ENCODE results near the gene SLIT3. TPM values are rescaled to one million over a fixed set of nuclear protein-coding genes. Genes with fewer than 3 reads are reported as not detected.

SLIT3 gene
- total RNA-seq, 1 experiment from 2014 or later = not detected

GRCh38 chr5:169152453-169152852, 148.5 kb downstream of the SLIT3 start:
- Histone ChIP-seq H3K27ac (no peak overlapping the region), H3K9me3 (ENCODE audit: insufficient read depth, low read depth) (no peaks in the 10 kb centered on the region), H3K27me3 (ENCODE audit: insufficient read depth, low read depth) (peaks cover 50% of the 10 kb centered on the region), H3K9me2 (ENCODE audit: insufficient read depth) (no peaks in the 10 kb centered on the region), H3K4me2 (no peak overlapping the region), H2AFZ (no peak overlapping the region), H3K36me3 (ENCODE audit: low read depth) (no peaks in the 10 kb centered on the region), H3K79me2 (ENCODE audit: low read depth) (no peaks in the 10 kb centered on the region), H3K4me1 (replicated peaks; ENCODE audit: insufficient read depth) (no peaks in the 10 kb centered on the region), H3K4me3 (no peak overlapping the region), H4K20me1 (ENCODE audit: insufficient read depth) (no peaks in the 10 kb centered on the region), H3F3A (ENCODE audit: insufficient read depth, low read depth) (no peaks in the 10 kb centered on the region)
- no peak for TF ChIP-seq CTCF (conservative IDR thresholded peaks at IDR 0.05)
- no peak for TF ChIP-seq EZH2 (IDR thresholded peaks at IDR 0.05; ENCODE audit: low read depth)
- no TSS peak for BruUV-seq (replicated peaks)
- intact Hi-C loops (cut with micrococcal nuclease; ENCODE audit: unreplicated experiment) = no loop called here
- no peak for DNase-seq
- ChIA-PET POLR2A (ENCODE audit: unreplicated experiment) (no interaction called here), CTCF (no interaction called here)

GRCh38 chr5:169151051-169151805, 149.7 kb downstream of the SLIT3 start:
- no peaks in the 10 kb centered on the region for H3K9me3 ChIP-seq (ENCODE audit: insufficient read depth, low read depth)
- no peak for TF ChIP-seq EZH2 (IDR thresholded peaks at IDR 0.05; ENCODE audit: low read depth)
- no peak for TF ChIP-seq CTCF (conservative IDR thresholded peaks at IDR 0.05)
- H3K4me2 ChIP-seq = no peak overlapping the region
- no peaks in the 10 kb centered on the region for H3K9me2 ChIP-seq (ENCODE audit: insufficient read depth)
- no peak overlapping the region for H3K4me3 ChIP-seq
- intact Hi-C loops (cut with micrococcal nuclease; ENCODE audit: unreplicated experiment) = no loop called here
- no peak for DNase-seq
- H3K27me3 ChIP-seq (ENCODE audit: insufficient read depth, low read depth) = peaks cover 60% of the 10 kb centered on the region
- no peaks in the 10 kb centered on the region for H3K79me2 ChIP-seq (ENCODE audit: low read depth)
- BruUV-seq (replicated peaks) = no TSS peak
- no peak overlapping the region for H3K27ac ChIP-seq
- CTCF ChIA-PET = interaction anchor here (0.7 kb wide), 1 partner anchor 754 kb away, joined by 4 read pairs; no protein-coding TSS in a partner anchor
- H2AFZ ChIP-seq = no peak overlapping the region
- H3K4me1 ChIP-seq (replicated peaks; ENCODE audit: insufficient read depth) = no peaks in the 10 kb centered on the region
- H4K20me1 ChIP-seq (ENCODE audit: insufficient read depth) = no peaks in the 10 kb centered on the region
- POLR2A ChIA-PET (ENCODE audit: unreplicated experiment) = no interaction called here
- H3K36me3 ChIP-seq (ENCODE audit: low read depth) = no peaks in the 10 kb centered on the region
- no peaks in the 10 kb centered on the region for H3F3A ChIP-seq (ENCODE audit: insufficient read depth, low read depth)

DNA sequence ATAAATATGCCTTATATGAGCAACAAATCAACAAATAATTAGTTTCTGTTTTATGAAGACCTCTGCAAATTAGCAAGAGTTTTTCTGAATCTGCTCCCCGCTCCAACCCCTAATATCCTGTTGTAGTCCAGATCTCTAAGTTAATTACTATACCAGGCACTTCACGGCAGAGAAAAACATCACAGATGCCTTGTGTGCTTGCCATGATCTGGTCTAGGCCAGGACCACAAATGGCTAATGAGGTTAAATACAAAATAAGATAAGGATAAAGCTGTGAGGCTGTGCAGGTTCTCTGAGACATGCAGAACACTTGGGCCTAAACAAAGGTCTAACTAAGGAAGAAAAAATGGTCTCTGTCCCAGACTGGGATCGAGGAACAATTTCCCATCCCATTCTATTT, 150.8 kb downstream of the SLIT3 start:
- Histone ChIP-seq H3K27ac (no peak overlapping the region), H3K4me2 (no peak overlapping the region), H3F3A (ENCODE audit: insufficient read depth, low read depth) (no peaks in the 10 kb centered on the region), H4K20me1 (ENCODE audit: insufficient read depth) (no peaks in the 10 kb centered on the region), H3K27me3 (ENCODE audit: insufficient read depth, low read depth) (peaks cover 71% of the 10 kb centered on the region), H3K4me1 (replicated peaks; ENCODE audit: insufficient read depth) (no peaks in the 10 kb centered on the region), H3K36me3 (ENCODE audit: low read depth) (no peaks in the 10 kb centered on the region), H3K9me3 (ENCODE audit: insufficient read depth, low read depth) (no peaks in the 10 kb centered on the region), H3K79me2 (ENCODE audit: low read depth) (no peaks in the 10 kb centered on the region), H3K4me3 (no peak overlapping the region), H3K9me2 (ENCODE audit: insufficient read depth) (no peaks in the 10 kb centered on the region), H2AFZ (no peak overlapping the region)
- POLR2A ChIA-PET (ENCODE audit: unreplicated experiment) = no interaction called here
- TF ChIP-seq EZH2 (IDR thresholded peaks at IDR 0.05; ENCODE audit: low read depth) (no peak), CTCF (conservative IDR thresholded peaks at IDR 0.05) (no peak)
- CTCF ChIA-PET = no interaction called here
- no peak for DNase-seq
- intact Hi-C loops (cut with micrococcal nuclease; ENCODE audit: unreplicated experiment) = no loop called here
- no TSS peak for BruUV-seq (replicated peaks)

All from PC-9 (cell line).